Right cardiac atrium (tissue), 5 donors: Measurements from ENCODE around the gene NCBP3. TPM values are rescaled to one million over a fixed set of nuclear protein-coding genes. Genes with fewer than 3 reads are reported as not detected.

Experiments used
- ATAC-seq, 2 donors: fragments of 200-7000 bp; cut with Tn5 transposase; one replicate each; pipeline versions ENCODE4 v1.8.0 to v1.9.1; 2020; ENCODE audit warnings: moderate library complexity in 2 of 2, mild to moderate bottlenecking in 1 of 2
- DNase-seq, 3 donors: peaks; one replicate each; pipeline ENCODE4 v3.0.0-alpha.2; 2020
- H3K27ac ChIP-seq: one replicate; pipeline ENCODE4 v1.5.1; 2013; ENCODE audit warnings: mild to moderate bottlenecking, low read length, control low read depth, moderate library complexity
- H3K27me3 ChIP-seq: one replicate; pipeline ENCODE4 v1.6.1; 2013; ENCODE audit not compliant: control insufficient read depth, insufficient read depth
- H3K4me1 ChIP-seq: one replicate; pipeline ENCODE4 v1.6.1; 2013; ENCODE audit warnings: low read length; ENCODE audit not compliant: control insufficient read depth, insufficient read depth
- H3K4me3 ChIP-seq: one replicate; pipeline ENCODE4 v1.5.1; 2013; ENCODE audit warnings: low read length, control low read depth
- H3K9me3 ChIP-seq: one replicate; pipeline ENCODE4 v1.6.1; 2013; ENCODE audit warnings: low read length; ENCODE audit not compliant: control insufficient read depth
- WGBS: extraction: QIAGEN DNeasy Blood & Tissue Kit; methylation state at CpG from one replicate; pipeline ENCODE4 v1.1.7; 2013; 5-methylcytosine and 5-hydroxymethylcytosine counted together
- intact Hi-C, 4 donors: fragments of 100-400 bp; cut with DNase I; formaldehyde crosslinking; loops; one replicate each; pipeline versions ENCODE4 v1.11.0 to v1.14.0; 2022 to 2023
- long read RNA-seq, 4 donors: library from polyadenylated mRNA; unstranded; transcript quantifications; one replicate each; pipeline ENCODE4 v2.0.0, GENCODE V29; 2020 to 2021
- polyA plus RNA-seq: library from polyadenylated mRNA; stranded (reverse); fragments of 200-250 nt; gene quantifications from one replicate; pipeline ENCODE4 v1.2.3, GENCODE V29; 2013
- total RNA-seq, 4 donors: library from RNA; stranded (reverse); fragmentation: NEBNext Ultra II Directional; extraction: Animal tissue kit (Norgen Biotek cat#: 25700); gene quantifications; one replicate each; pipeline ENCODE4 v1.2.1, GENCODE V29; 2021
- donor health status: healthy with polysubstance abuse.
- donor health status: DM: no; HTN: yes; CAD: no.
- donor health status: DM: no; HTN: no; CAD: no.
- donor health status: DM: no; HTN: yes; CAD: no; lungs with severe emphysema.
- donor health status: DM: yes; HTN: yes; CAD: no.

NCBP3 gene
- 10 to 100 TPM; 24.7 to 33.5 (median 27.1) TPM for total RNA-seq
- polyA plus RNA-seq, result 13.9 TPM
- long read RNA-seq, donor 1, full-length matches to known transcripts, result 18 of 38 reads
- long read RNA-seq, donor 1, partial matches to known transcripts, result 5 of 38 reads
- long read RNA-seq, donor 1, other reads (novel, unspliced or antisense), result 15 of 38 reads
- long read RNA-seq, donor 2, full-length matches to known transcripts, result 4 of 12 reads
- long read RNA-seq, donor 2, partial matches to known transcripts, result 1 of 12 reads
- long read RNA-seq, donor 2, other reads (novel, unspliced or antisense), result 7 of 12 reads
- long read RNA-seq, donor 3, full-length matches to known transcripts, result 39 of 77 reads
- long read RNA-seq, donor 3, partial matches to known transcripts, result 9 of 77 reads
- long read RNA-seq, donor 3, other reads (novel, unspliced or antisense), result 29 of 77 reads
- long read RNA-seq, donor 4, full-length matches to known transcripts, result 9 of 18 reads
- long read RNA-seq, donor 4, partial matches to known transcripts, result 3 of 18 reads
- long read RNA-seq, donor 4, other reads (novel, unspliced or antisense), result 6 of 18 reads

GRCh38 chr17:3845621-3846436 lies at the start of gene NCBP3:
Gene NCBP3, minus strand, starts transcription at chr17:3846246. Its CDS starts 23 bp downstream, at chr17:3846223.
- intact Hi-C loops, result no loop called here
- Histone ChIP-seq H3K9me3 (no peaks in the 10 kb centered on the region), H3K27ac (peak within 1 kb of the TSS; percentile 86), H3K4me3 (peak within 1 kb of the TSS; percentile 89), H3K27me3 (no peaks in the 10 kb centered on the region), H3K4me1 (no peaks in the 10 kb centered on the region)
- ATAC-seq (peak; percentile 97), DNase-seq (peak; percentile 92 to 96 (median 96))
- under 1% methylated on average over 76 of the region's 76 CpGs for WGBS

- intact Hi-C loops, result no loop called here
- Histone ChIP-seq H3K4me1 (peaks cover 16% of the 10 kb centered on the region), H3K27me3 (no peaks in the 10 kb centered on the region), H3K9me3 (no peaks in the 10 kb centered on the region), H3K4me3 (no peak overlapping the region), H3K27ac (peak overlapping the region; percentile 22)
- peak in 1 of 3 donors; percentile 32 for DNase-seq
- 97% methylated on average over 3 of the region's 3 CpGs for WGBS
- no peak for ATAC-seq
Observed at GRCh38 chr17:3895354-3895753, 49.3 kb upstream of the NCBP3 start.

- DNase-seq (peak; percentile 53 to 76 (median 69)), ATAC-seq (peak; percentile 12 to 44)
- intact Hi-C loops, result no loop called here
- no peaks in the 10 kb centered on the region for H3K27me3 ChIP-seq
- peak overlapping the region; percentile 22 for H3K27ac ChIP-seq
- no peaks in the 10 kb centered on the region for H3K9me3 ChIP-seq
- 18% methylated on average over 2 of the region's 2 CpGs for WGBS
- H3K4me1 ChIP-seq, result peaks cover 16% of the 10 kb centered on the region
- H3K4me3 ChIP-seq, result no peak overlapping the region
Observed at GRCh38 chr17:3894911-3895343, 48.9 kb upstream of the NCBP3 start.

GRCh38 chr17:3894188-3894587 lies 48.1 kb upstream of the NCBP3 start:
- DNase-seq, result peak in 1 of 3 donors; percentile 28
- no peak for ATAC-seq
- intact Hi-C loops, result no loop called here
- no peak overlapping the region for H3K4me3 ChIP-seq
- H3K4me1 ChIP-seq, result peaks cover 20% of the 10 kb centered on the region
- peak overlapping the region; percentile 69 for H3K27ac ChIP-seq
- WGBS, result 67% methylated on average over 5 of the region's 5 CpGs
- no peaks in the 10 kb centered on the region for H3K9me3 ChIP-seq
- no peaks in the 10 kb centered on the region for H3K27me3 ChIP-seq

- 66% methylated on average over 7 of the region's 7 CpGs for WGBS
- no peaks in the 10 kb centered on the region for H3K27me3 ChIP-seq
- no peaks in the 10 kb centered on the region for H3K9me3 ChIP-seq
- peak overlapping the region; percentile 69 for H3K27ac ChIP-seq
- DNase-seq (no peak), ATAC-seq (no peak)
- intact Hi-C loops, result no loop called here
- no peak overlapping the region for H3K4me3 ChIP-seq
- H3K4me1 ChIP-seq, result peaks cover 20% of the 10 kb centered on the region
Observed at GRCh38 chr17:3893720-3894116, 47.7 kb upstream of the NCBP3 start.

- DNase-seq (peak; percentile 92 to 97 (median 97)), ATAC-seq (peak; percentile 82 to 89)
- H3K4me1 ChIP-seq, result peaks cover 20% of the 10 kb centered on the region
- H3K27ac ChIP-seq, result peak within 1 kb of the TSS; percentile 69
- H3K4me3 ChIP-seq, result peak within 1 kb of the TSS; percentile 62
- intact Hi-C loops, result no loop called here
- H3K27me3 ChIP-seq, result no peaks in the 10 kb centered on the region
- 2% methylated on average over 75 of the region's 75 CpGs for WGBS
- H3K9me3 ChIP-seq, result no peaks in the 10 kb centered on the region
Observed at GRCh38 chr17:3893003-3893719, 47.1 kb upstream of the NCBP3 start, which contains the start of gene CAMKK1. Gene CAMKK1, minus strand, starts transcription at chr17:3893053. Its CDS starts 7,366 bp downstream, at chr17:3885687.

- Histone ChIP-seq H3K9me3 (no peaks in the 10 kb centered on the region), H3K27me3 (no peaks in the 10 kb centered on the region), H3K4me1 (peaks cover 20% of the 10 kb centered on the region), H3K27ac (no peak overlapping the region), H3K4me3 (peak overlapping the region; percentile 62)
- ATAC-seq (peak; percentile 53 to 63), DNase-seq (peak; percentile 87 to 92 (median 92))
- WGBS, result under 1% methylated on average over 96 of the region's 96 CpGs
- intact Hi-C loops, result no loop called here
Observed at GRCh38 chr17:3892095-3892998, 46.3 kb upstream of the NCBP3 start.

GRCh38 chr17:3891626-3892094 lies 45.6 kb upstream of the NCBP3 start:
- H3K9me3 ChIP-seq, result no peaks in the 10 kb centered on the region
- intact Hi-C loops, result no loop called here
- DNase-seq, result no peak
- peaks cover 20% of the 10 kb centered on the region for H3K4me1 ChIP-seq
- H3K27me3 ChIP-seq, result no peaks in the 10 kb centered on the region
- 50% methylated on average over 12 of the region's 12 CpGs for WGBS
- no peak overlapping the region for H3K4me3 ChIP-seq
- H3K27ac ChIP-seq, result no peak overlapping the region
- no peak for ATAC-seq

GRCh38 chr17:3890878-3891219 lies 44.8 kb upstream of the NCBP3 start:
- no peaks in the 10 kb centered on the region for H3K27me3 ChIP-seq
- DNase-seq, result no peak
- no peaks in the 10 kb centered on the region for H3K9me3 ChIP-seq
- peaks cover 20% of the 10 kb centered on the region for H3K4me1 ChIP-seq
- WGBS, result 79% methylated on average over 4 of the region's 4 CpGs
- ATAC-seq, result no peak
- intact Hi-C loops, result no loop called here
- peak overlapping the region; percentile 26 for H3K27ac ChIP-seq
- no peak overlapping the region for H3K4me3 ChIP-seq
